H9 (cell line): Measurements from ENCODE around the gene SLC46A3. TPM values are rescaled to one million over a fixed set of nuclear protein-coding genes. Genes with fewer than 3 reads are reported as not detected.

Source experiments
- DNase-seq: peaks from one replicate; pipeline ENCODE4 v3.0.0-alpha.2; 2017
- H2AFZ ChIP-seq: one replicate; pipeline ENCODE4 v1.6.1; 2013; ENCODE audit warnings: mild to moderate bottlenecking, low read length, control low read depth, moderate library complexity
- H2AK5ac ChIP-seq: 2 replicates; pipeline ENCODE4 v1.6.1; 2013; ENCODE audit warnings: low read length, control low read depth, mixed read lengths; ENCODE audit not compliant: insufficient read length
- H2BK120ac ChIP-seq: one replicate; pipeline ENCODE4 v1.6.1; 2013; ENCODE audit warnings: low read depth, mild to moderate bottlenecking, low read length, control low read depth, inconsistent platforms; ENCODE audit not compliant: poor library complexity, severe bottlenecking
- H2BK12ac ChIP-seq: 2 replicates; pipeline ENCODE4 v1.6.1; 2013; ENCODE audit warnings: low read length, control low read depth, mixed read lengths, low read depth; ENCODE audit not compliant: insufficient read length
- H2BK15ac ChIP-seq: 2 replicates; pipeline ENCODE4 v1.6.1; 2013; ENCODE audit warnings: low read depth, low read length, control low read depth
- H2BK20ac ChIP-seq: one replicate; pipeline ENCODE4 v1.6.1; 2013; ENCODE audit warnings: low read depth, mild to moderate bottlenecking, low read length, control low read depth, inconsistent platforms; ENCODE audit not compliant: poor library complexity, severe bottlenecking
- H2BK5ac ChIP-seq: 2 replicates; pipeline ENCODE4 v1.6.1; 2013; ENCODE audit warnings: low read length, control low read depth, mixed read lengths; ENCODE audit not compliant: insufficient read length
- H3K14ac ChIP-seq: 2 replicates; pipeline ENCODE4 v1.6.1; 2013; ENCODE audit warnings: low read length, control low read depth; ENCODE audit not compliant: insufficient read depth
- H3K18ac ChIP-seq: 2 replicates; pipeline ENCODE4 v1.6.1; 2013; ENCODE audit warnings: low read depth, mild to moderate bottlenecking, mixed read lengths, low read length, control low read depth; ENCODE audit not compliant: insufficient read length
- H3K23ac ChIP-seq: 2 replicates; pipeline ENCODE4 v1.6.1; 2013; ENCODE audit warnings: low read length, control low read depth, mixed read lengths, low read depth; ENCODE audit not compliant: insufficient read length
- H3K23me2 ChIP-seq: 2 replicates; pipeline ENCODE4 v1.6.1; 2013; ENCODE audit warnings: low read depth, mild to moderate bottlenecking, mixed read lengths, low read length, control low read depth; ENCODE audit not compliant: insufficient read length, poor library complexity, severe bottlenecking
- H3K27ac ChIP-seq: 2 replicates; pipeline ENCODE4 v1.5.1; 2013; ENCODE audit warnings: low read length, control low read depth, mixed read lengths, low read depth; ENCODE audit not compliant: insufficient read length
- H3K27me3 ChIP-seq: 2 replicates; pipeline ENCODE4 v1.6.1; 2013; ENCODE audit warnings: low read length, control low read depth, inconsistent platforms; ENCODE audit not compliant: insufficient read depth
- H3K4ac ChIP-seq: 2 replicates; pipeline ENCODE4 v1.6.1; 2013; ENCODE audit warnings: low read depth, mild to moderate bottlenecking, control low read depth, inconsistent platforms, low read length, moderate library complexity
- H3K4me1 ChIP-seq: 2 replicates; pipeline ENCODE4 v1.6.1; 2013; ENCODE audit warnings: low read length, control low read depth, inconsistent platforms; ENCODE audit not compliant: insufficient read depth
- H3K4me2 ChIP-seq: 2 replicates; pipeline ENCODE4 v1.6.1; 2013; ENCODE audit warnings: low read length, control low read depth, mixed read lengths; ENCODE audit not compliant: insufficient read length, insufficient read depth
- H3K56ac ChIP-seq: 2 replicates; pipeline ENCODE4 v1.6.1; 2013; ENCODE audit warnings: low read depth, mild to moderate bottlenecking, mixed read lengths, low read length, control low read depth; ENCODE audit not compliant: insufficient read length
- H3K79me1 ChIP-seq: 2 replicates; pipeline ENCODE4 v1.6.1; 2013; ENCODE audit warnings: low read depth, mild to moderate bottlenecking, moderate library complexity, low read length, control low read depth, inconsistent platforms; ENCODE audit not compliant: insufficient read depth, poor library complexity, severe bottlenecking
- H3K79me2 ChIP-seq: 2 replicates; pipeline ENCODE4 v1.6.1; 2013; ENCODE audit warnings: low read length, control low read depth, inconsistent platforms; ENCODE audit not compliant: insufficient read depth
- H3K9ac ChIP-seq: 2 replicates; pipeline ENCODE4 v1.6.1; 2013; ENCODE audit warnings: low read length, control low read depth, mixed read lengths; ENCODE audit not compliant: insufficient read length; ENCODE audit errors: extremely low read depth
- H3K9me3 ChIP-seq: one replicate; pipeline ENCODE4 v1.6.1; 2013; ENCODE audit warnings: low read depth, low read length, inconsistent platforms; ENCODE audit not compliant: control insufficient read depth
- H3T11ph ChIP-seq: one replicate; pipeline ENCODE4 v1.6.1; 2013; ENCODE audit warnings: mild to moderate bottlenecking, low read length, control low read depth, inconsistent platforms
- H4K20me1 ChIP-seq: one replicate; pipeline ENCODE4 v1.6.1; 2013; ENCODE audit not compliant: control insufficient read depth, insufficient read length, insufficient read depth
- H4K5ac ChIP-seq: 2 replicates; pipeline ENCODE4 v1.6.1; 2013; ENCODE audit warnings: low read depth, mild to moderate bottlenecking, mixed read lengths, low read length, control low read depth; ENCODE audit not compliant: insufficient read length
- H4K8ac ChIP-seq: replicated peaks from 2 replicates; pipeline ENCODE4 v1.6.1; 2013; ENCODE audit warnings: low read length, control low read depth, mixed read lengths, low read depth; ENCODE audit not compliant: insufficient read length
- H4K91ac ChIP-seq: 2 replicates; pipeline ENCODE4 v1.6.1; 2013; ENCODE audit warnings: low read depth, mild to moderate bottlenecking, moderate library complexity, mixed read lengths, low read length, control low read depth; ENCODE audit not compliant: insufficient read length
- H3K27ac Mint-ChIP-seq, 3 experiments: 2 replicates in 2 of 3; 3 replicates in 1 of 3; pipeline ENCODE4 v1.8.0; 2020 to 2021; ENCODE audit warnings: mixed read lengths in 3 of 3, mild to moderate bottlenecking in 1 of 3, moderate library complexity in 1 of 3
- H3K27me3 Mint-ChIP-seq: 2 replicates; pipeline ENCODE4 v1.8.0; 2021; ENCODE audit warnings: low read depth, mild to moderate bottlenecking, moderate library complexity, mixed read lengths
- H3K36me3 Mint-ChIP-seq, 3 experiments: 2 replicates in 2 of 3; 3 replicates in 1 of 3; pipeline ENCODE4 v1.8.0; 2020 to 2021; ENCODE audit warnings: low read depth in 3 of 3, mixed read lengths in 3 of 3; ENCODE audit not compliant: insufficient read depth in 1 of 3
- H3K4me1 Mint-ChIP-seq, 2 experiments: 2 replicates each; pipeline ENCODE4 v1.8.0; 2020; ENCODE audit warnings: mixed read lengths in 2 of 2
- H3K4me3 Mint-ChIP-seq, 2 experiments: 2 replicates in 1 of 2; 3 replicates in 1 of 2; pipeline ENCODE4 v1.8.0; 2020 to 2021; ENCODE audit warnings: mild to moderate bottlenecking in 2 of 2, mixed read lengths in 2 of 2, moderate library complexity in 1 of 2
- H3K9me3 Mint-ChIP-seq, 2 experiments: 2 replicates in 1 of 2; 3 replicates in 1 of 2; pipeline ENCODE4 v1.8.0; 2020; ENCODE audit warnings: mild to moderate bottlenecking in 2 of 2, mixed read lengths in 2 of 2, moderate library complexity in 1 of 2
- WGBS: extraction: QIAGEN DNeasy Blood & Tissue Kit; methylation state at CpG from one replicate; pipeline ENCODE4 v1.1.7; 2013; ENCODE audit warnings: missing lambda C conversion rate, low lambda C conversion rate, mixed read lengths; ENCODE audit not compliant: insufficient read length; ENCODE audit errors: extremely low coverage; 5-methylcytosine and 5-hydroxymethylcytosine counted together
- total RNA-seq: library from RNA; stranded (reverse); gene quantifications from 2 replicates; pipeline ENCODE4 v1.2.1, GENCODE V29; 2021
- TF ChIP-seq, protein P1 (sequence below): fragments of 200-600 bp; sonication (generic); conservative IDR thresholded peaks from 3 replicates; pipeline ENCODE4 v1.8.0; 2021; ENCODE audit warnings: antibody characterized with exemption, mild to moderate bottlenecking

Gene SLC46A3
- total RNA-seq, 1 experiment from 2014 or later: 0.26 TPM

DNA sequence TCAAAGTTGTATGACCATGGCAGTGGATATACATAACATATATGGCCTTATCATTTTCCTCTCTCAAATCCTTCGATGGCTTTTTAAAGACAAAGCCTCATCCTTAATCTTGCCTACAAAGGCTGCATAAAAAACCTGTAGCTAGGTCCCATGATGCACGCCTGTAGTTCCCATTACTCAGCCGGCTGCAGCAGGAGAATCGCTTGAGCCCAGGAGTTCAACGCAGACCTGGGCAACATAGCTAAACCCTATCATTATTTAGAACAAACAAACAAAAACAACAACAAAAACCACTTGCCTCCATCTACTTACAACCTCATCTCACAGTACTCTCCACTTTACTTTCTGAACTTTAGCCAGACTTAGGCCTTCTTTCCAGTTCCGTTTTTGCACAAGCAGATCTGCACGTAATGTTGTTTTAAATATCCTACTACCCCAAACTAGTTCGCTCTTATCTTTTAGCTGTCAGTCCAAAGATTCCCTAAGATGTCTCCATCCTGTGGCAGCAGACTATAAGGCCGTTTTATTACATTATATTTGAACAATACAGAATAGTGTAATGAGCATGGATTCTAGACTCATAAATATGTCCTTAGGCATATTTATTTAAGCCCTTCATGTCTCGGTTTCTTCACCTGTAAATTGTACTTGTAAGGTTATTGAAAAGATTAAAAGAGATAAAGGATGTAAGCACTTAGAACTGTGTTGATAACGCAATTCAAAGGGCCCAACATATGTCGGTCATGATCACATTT is 60.8 kb downstream of the SLC46A3 start:
- Histone ChIP-seq H3K23ac (no peak overlapping the region), H4K5ac (no peak overlapping the region), H2AFZ (no peak overlapping the region), H2BK20ac (no peak overlapping the region), H2BK120ac (no peak overlapping the region), H3K9me3 (no peaks in the 10 kb centered on the region), H2BK5ac (no peak overlapping the region), H3K14ac (no peak overlapping the region), H4K20me1 (no peaks in the 10 kb centered on the region), H2BK15ac (no peak overlapping the region), H2AK5ac (no peak overlapping the region), H3K79me1 (peaks cover 19% of the 10 kb centered on the region), H3T11ph (no peak overlapping the region), H3K79me2 (peaks cover 34% of the 10 kb centered on the region), H3K56ac (no peak overlapping the region), H4K91ac (no peak overlapping the region), H2BK12ac (no peak overlapping the region), H3K27me3 (no peaks in the 10 kb centered on the region), H3K18ac (no peak overlapping the region), H3K23me2 (peaks cover 3% of the 10 kb centered on the region), H3K4ac (no peak overlapping the region), H3K27ac (no peak overlapping the region), H3K4me1 (peaks cover 3% of the 10 kb centered on the region; the same call in 1 of the 2 replicates), H3K9ac (peak overlapping the region; percentile 91), H4K8ac (no peak overlapping the region), H3K4me2 (peak overlapping the region; percentile 91)
- Mint-ChIP-seq H3K27me3 (no peaks in the 10 kb centered on the region), H3K36me3 (peaks cover 5 to 22% (median 18%) of the 10 kb centered on the region in 3 experiments; a peak in 6 of 7 replicates), H3K4me3 (peak overlapping the region; percentile 96 to 98), H3K9me3 (no peaks in the 10 kb centered on the region), H3K27ac (peak overlapping the region; percentile 2 to 93 (median 14); a peak in 5 of 7 replicates), H3K4me1 (peaks cover 33 to 34% of the 10 kb centered on the region in 2 experiments)
- TF ChIP-seq, protein P1, sequence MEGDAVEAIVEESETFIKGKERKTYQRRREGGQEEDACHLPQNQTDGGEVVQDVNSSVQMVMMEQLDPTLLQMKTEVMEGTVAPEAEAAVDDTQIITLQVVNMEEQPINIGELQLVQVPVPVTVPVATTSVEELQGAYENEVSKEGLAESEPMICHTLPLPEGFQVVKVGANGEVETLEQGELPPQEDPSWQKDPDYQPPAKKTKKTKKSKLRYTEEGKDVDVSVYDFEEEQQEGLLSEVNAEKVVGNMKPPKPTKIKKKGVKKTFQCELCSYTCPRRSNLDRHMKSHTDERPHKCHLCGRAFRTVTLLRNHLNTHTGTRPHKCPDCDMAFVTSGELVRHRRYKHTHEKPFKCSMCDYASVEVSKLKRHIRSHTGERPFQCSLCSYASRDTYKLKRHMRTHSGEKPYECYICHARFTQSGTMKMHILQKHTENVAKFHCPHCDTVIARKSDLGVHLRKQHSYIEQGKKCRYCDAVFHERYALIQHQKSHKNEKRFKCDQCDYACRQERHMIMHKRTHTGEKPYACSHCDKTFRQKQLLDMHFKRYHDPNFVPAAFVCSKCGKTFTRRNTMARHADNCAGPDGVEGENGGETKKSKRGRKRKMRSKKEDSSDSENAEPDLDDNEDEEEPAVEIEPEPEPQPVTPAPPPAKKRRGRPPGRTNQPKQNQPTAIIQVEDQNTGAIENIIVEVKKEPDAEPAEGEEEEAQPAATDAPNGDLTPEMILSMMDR: no peak
- WGBS: no CpG with 5 or more reads among the region's 12 CpGs
- no peak for DNase-seq
